ENCODE measurements around the gene DAB2.

GRCh38 chr5:39447968-39448367 lies 23.2 kb upstream of the DAB2 start:
- TF ChIP-seq CTCF (IDR thresholded peaks at IDR 0.05) = no peak
- no peak for TF ChIP-seq POLR2A (IDR thresholded peaks at IDR 0.05)
- TF ChIP-seq EP300 (IDR thresholded peaks at IDR 0.05) = no peak
- TF ChIP-seq POLR2AphosphoS5 (IDR thresholded peaks at IDR 0.05) = no peak
